ENCODE results near the gene PTPDC1.
A peak's percentile ranks its signal among the peaks of the same experiment; 100 is the strongest.

Gene PTPDC1

GRCh38 chr9:94084314-94084713 is at the start of gene PTPDC1:
Gene PTPDC1 (plus strand): TSS chr9:94084464. CDS start chr9:94084531, 67 bp downstream.
- DNase-seq (ENCODE audit: low read depth) = peak; percentile 53
- no peak within 1 kb of the TSS for H3K4me3 ChIP-seq (ENCODE audit: low read depth, low read length)

- no peak for DNase-seq (ENCODE audit: low read depth)
- no peak overlapping the region for H3K4me3 ChIP-seq (ENCODE audit: low read depth, low read length)
Measured at GRCh38 chr9:94034511-94034910, 49.8 kb upstream of the PTPDC1 start.

GRCh38 chr9:94039786-94040185 is 44.5 kb upstream of the PTPDC1 start:
- no peak for DNase-seq (ENCODE audit: low read depth)
- H3K4me3 ChIP-seq (ENCODE audit: low read depth, low read length) = no peak overlapping the region

GRCh38 chr9:94042516-94043360 is 41.5 kb upstream of the PTPDC1 start:
- no peak for DNase-seq (ENCODE audit: low read depth)

GRCh38 chr9:94054716-94055115 is 29.5 kb upstream of the PTPDC1 start:
- H3K4me3 ChIP-seq (ENCODE audit: low read depth, low read length) = no peak overlapping the region
- DNase-seq (ENCODE audit: low read depth) = no peak

More at GRCh38 chr9:94042516-94043360, 41.5 kb upstream of the PTPDC1 start:
- H3K4me3 ChIP-seq (ENCODE audit: low read depth, low read length) = no peak overlapping the region

- no peak overlapping the region for H3K4me3 ChIP-seq (ENCODE audit: low read depth, low read length)
- peak; percentile 94 for DNase-seq (ENCODE audit: low read depth)
Measured at GRCh38 chr9:94056442-94056974, 27.8 kb upstream of the PTPDC1 start.

GRCh38 chr9:94057918-94058317 is 26.3 kb upstream of the PTPDC1 start:
- H3K4me3 ChIP-seq (ENCODE audit: low read depth, low read length) = no peak overlapping the region
- DNase-seq (ENCODE audit: low read depth) = no peak

GRCh38 chr9:94061864-94062263 is 22.4 kb upstream of the PTPDC1 start:
- DNase-seq (ENCODE audit: low read depth) = no peak
- H3K4me3 ChIP-seq (ENCODE audit: low read depth, low read length) = no peak overlapping the region

GRCh38 chr9:94065535-94065961 is 18.7 kb upstream of the PTPDC1 start:
- DNase-seq (ENCODE audit: low read depth) = peak; percentile 59
- no peak overlapping the region for H3K4me3 ChIP-seq (ENCODE audit: low read depth, low read length)

GRCh38 chr9:94068257-94068656 is 16.0 kb upstream of the PTPDC1 start:
- no peak overlapping the region for H3K4me3 ChIP-seq (ENCODE audit: low read depth, low read length)
- DNase-seq (ENCODE audit: low read depth) = no peak

- DNase-seq (ENCODE audit: low read depth) = no peak
- no peak overlapping the region for H3K4me3 ChIP-seq (ENCODE audit: low read depth, low read length)
Measured at GRCh38 chr9:94076557-94076956, 7.7 kb upstream of the PTPDC1 start.

GRCh38 chr9:94078086-94078485 is 6.2 kb upstream of the PTPDC1 start:
- no peak for DNase-seq (ENCODE audit: low read depth)
- no peak overlapping the region for H3K4me3 ChIP-seq (ENCODE audit: low read depth, low read length)

GRCh38 chr9:94079236-94079635 is 5.0 kb upstream of the PTPDC1 start:
- DNase-seq (ENCODE audit: low read depth) = no peak

GRCh38 chr9:94080249-94080648 is 4.0 kb upstream of the PTPDC1 start:
- no peak overlapping the region for H3K4me3 ChIP-seq (ENCODE audit: low read depth, low read length)
- no peak for DNase-seq (ENCODE audit: low read depth)

More at GRCh38 chr9:94079236-94079635, 5.0 kb upstream of the PTPDC1 start:
- H3K4me3 ChIP-seq (ENCODE audit: low read depth, low read length) = no peak overlapping the region

- DNase-seq (ENCODE audit: low read depth) = no peak
Measured at GRCh38 chr9:94081435-94081834, 2.8 kb upstream of the PTPDC1 start.

GRCh38 chr9:94081864-94082463 is 2.3 kb upstream of the PTPDC1 start:
- H3K4me3 ChIP-seq (ENCODE audit: low read depth, low read length) = no peak overlapping the region
- no peak for DNase-seq (ENCODE audit: low read depth)

More at GRCh38 chr9:94081435-94081834, 2.8 kb upstream of the PTPDC1 start:
- H3K4me3 ChIP-seq (ENCODE audit: low read depth, low read length) = no peak overlapping the region

- no peak overlapping the region for H3K4me3 ChIP-seq (ENCODE audit: low read depth, low read length)
- DNase-seq (ENCODE audit: low read depth) = no peak
Measured at GRCh38 chr9:94082553-94082952, 1.7 kb upstream of the PTPDC1 start.

GRCh38 chr9:94082956-94083355 is 1.3 kb upstream of the PTPDC1 start:
- no peak for DNase-seq (ENCODE audit: low read depth)
- no peak overlapping the region for H3K4me3 ChIP-seq (ENCODE audit: low read depth, low read length)

- H3K4me3 ChIP-seq (ENCODE audit: low read depth, low read length) = no peak overlapping the region
- DNase-seq (ENCODE audit: low read depth) = no peak
Measured at GRCh38 chr9:94083384-94083783, 880 bp upstream of the PTPDC1 start.

- no peak overlapping the region for H3K4me3 ChIP-seq (ENCODE audit: low read depth, low read length)
- DNase-seq (ENCODE audit: low read depth) = peak; percentile 60
Measured at GRCh38 chr9:94085062-94085639, 887 bp downstream of the PTPDC1 start.

Measured in skeletal muscle cell (primary cell).